ENCODE data around the gene ITGAX.
"Not testable (repeated sequence)": the region's sequence is repeated elsewhere in the genome, so short reads cannot be mapped to it uniquely, and the experiment has no call there.

ITGAX gene

GRCh38 chr16:31412750-31413149 is 57.8 kb downstream of the ITGAX start:
- no peak for DNase-seq

GRCh38 chr16:31413381-31413780 is 58.4 kb downstream of the ITGAX start:
- DNase-seq: no peak

DNA sequence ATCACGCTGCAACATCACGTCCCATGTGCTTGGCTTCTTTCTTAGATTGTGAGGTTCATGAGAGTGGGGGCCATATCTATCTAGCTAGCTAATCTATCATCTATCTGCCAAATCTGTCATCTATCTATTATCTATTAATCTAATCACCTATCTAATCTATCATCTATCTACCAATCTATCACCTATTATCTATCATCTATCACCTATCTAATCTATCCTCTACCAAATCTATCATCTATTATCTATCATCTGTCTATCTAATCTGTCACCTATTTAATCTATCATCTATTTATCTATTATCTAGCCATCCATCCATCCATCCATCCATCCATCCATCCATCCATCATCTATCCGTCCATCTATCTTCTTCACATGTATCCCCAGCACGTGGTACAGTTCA is 59.0 kb downstream of the ITGAX start:
- DNase-seq: no peak

GRCh38 chr16:31414706-31415105 is 59.7 kb downstream of the ITGAX start:
- DNase-seq: no peak

DNA sequence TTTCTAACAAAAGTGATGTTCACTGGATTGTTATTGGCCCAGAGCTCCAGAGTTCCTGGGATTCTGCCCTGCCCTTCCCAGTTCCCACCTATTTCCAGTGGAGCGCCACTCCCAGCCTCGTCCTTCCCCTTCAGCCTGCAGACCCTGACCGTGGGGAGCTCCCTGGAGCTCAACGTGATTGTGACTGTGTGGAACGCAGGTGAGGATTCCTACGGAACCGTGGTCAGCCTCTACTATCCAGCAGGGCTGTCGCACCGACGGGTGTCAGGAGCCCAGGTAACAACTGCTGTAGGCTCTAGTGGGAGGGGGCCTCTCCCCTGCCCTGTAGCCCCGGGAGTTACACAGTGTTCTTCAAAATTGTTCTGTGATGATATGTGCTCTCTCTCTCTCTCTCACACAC is 61.4 kb downstream of the ITGAX start:
- DNase-seq: no peak

- not testable (repeated sequence) for DNase-seq
These were observed 62.1 kb downstream of the ITGAX start for GRCh38 chr16:31417036-31417435.

DNA sequence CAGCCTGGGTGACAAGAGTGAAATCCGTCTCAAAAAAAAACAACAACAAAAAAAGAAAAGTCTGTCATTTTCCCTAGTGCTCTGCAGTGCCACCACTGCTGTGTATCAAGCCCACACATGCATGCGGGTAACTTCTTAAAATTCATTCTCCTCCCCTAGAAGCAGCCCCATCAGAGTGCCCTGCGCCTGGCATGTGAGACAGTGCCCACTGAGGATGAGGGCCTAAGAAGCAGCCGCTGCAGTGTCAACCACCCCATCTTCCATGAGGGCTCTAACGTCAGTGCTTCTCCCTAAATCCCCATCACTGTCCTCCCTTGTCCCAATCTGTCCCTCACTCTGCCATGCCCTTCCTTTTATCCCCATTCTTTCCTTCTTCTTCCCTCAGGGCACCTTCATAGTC is 62.9 kb downstream of the ITGAX start:
- no peak for DNase-seq

GRCh38 chr16:31420037-31420436 is 65.1 kb downstream of the ITGAX start:
- DNase-seq: no peak

DNA sequence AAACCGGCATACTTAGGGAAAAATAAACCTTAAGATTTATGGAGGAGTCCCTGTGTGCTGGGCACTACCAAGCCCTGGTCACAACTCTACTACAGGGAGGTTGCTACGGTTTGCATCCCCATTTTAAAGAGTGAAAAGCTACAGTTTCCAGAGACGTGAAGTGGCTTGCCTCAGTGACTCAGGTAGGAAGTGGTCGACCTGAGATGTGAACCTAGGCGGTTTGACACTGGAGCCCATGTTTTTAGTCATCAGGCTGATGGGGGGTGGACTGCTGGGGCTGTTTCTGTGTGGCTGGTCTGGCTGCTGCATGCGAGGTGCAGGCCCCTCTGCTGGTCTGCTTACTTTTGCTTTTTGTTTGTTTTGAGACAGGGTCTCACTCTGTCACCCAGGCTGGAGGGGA is 66.6 kb downstream of the ITGAX start:
- DNase-seq: no peak

DNA sequence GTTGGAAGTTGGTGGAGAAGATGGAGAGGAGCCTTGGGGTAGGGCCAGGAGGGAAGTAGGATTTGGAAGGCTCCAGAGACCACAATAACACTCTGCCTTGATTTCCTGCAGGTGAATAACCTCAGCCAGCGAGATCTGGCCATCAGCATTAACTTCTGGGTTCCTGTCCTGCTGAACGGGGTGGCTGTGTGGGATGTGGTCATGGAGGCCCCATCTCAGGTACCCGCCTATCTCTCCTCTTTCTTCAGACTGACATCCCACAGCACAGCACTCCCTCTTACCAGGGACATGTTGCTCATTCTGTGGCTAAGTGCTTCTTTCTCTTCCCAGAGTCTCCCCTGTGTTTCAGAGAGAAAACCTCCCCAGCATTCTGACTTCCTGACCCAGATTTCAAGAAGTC is 68.3 kb downstream of the ITGAX start:
- no peak for DNase-seq

GRCh38 chr16:31423801-31424200 is 68.8 kb downstream of the ITGAX start:
- DNase-seq: no peak

GRCh38 chr16:31427441-31428278 is 72.7 kb downstream of the ITGAX start:
- no peak for DNase-seq

- no peak for DNase-seq
These were observed 73.3 kb downstream of the ITGAX start, which contains the start of gene COX6A2 for GRCh38 chr16:31428279-31428597. COX6A2 (minus strand) TSS chr16:31428360; CDS start chr16:31428325, 35 bp downstream.

GRCh38 chr16:31428638-31429247 is 73.8 kb downstream of the ITGAX start:
- no peak for DNase-seq

GRCh38 chr16:31429314-31429713 is 74.3 kb downstream of the ITGAX start:
- DNase-seq: no peak

DNA sequence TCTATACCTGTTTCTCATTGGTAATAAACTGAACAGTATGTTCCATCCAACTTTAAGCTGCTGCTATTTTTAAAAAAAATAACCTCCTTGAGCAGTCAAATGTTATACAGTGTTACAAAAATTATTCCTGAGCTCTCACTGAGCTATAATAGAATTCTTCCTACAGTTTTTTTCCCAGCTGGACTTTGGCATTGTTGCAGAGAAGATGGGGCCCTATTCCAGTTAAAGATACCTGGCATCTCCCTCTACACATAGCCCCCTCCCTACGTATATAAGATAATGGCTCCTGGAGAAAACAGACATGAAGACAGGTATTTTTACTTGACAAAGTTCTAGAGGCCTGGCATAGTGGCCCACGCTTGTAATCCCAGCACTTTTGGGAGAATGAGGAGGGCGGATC is 74.8 kb downstream of the ITGAX start:
- DNase-seq: no peak

- DNase-seq: no peak
These were observed 75.5 kb downstream of the ITGAX start for GRCh38 chr16:31430380-31431052.
